Ovary (tissue), 9 donors: ENCODE measurements around the gene STX8. TPM values are rescaled to one million over a fixed set of nuclear protein-coding genes. Genes with fewer than 3 reads are reported as not detected.

Source experiments
- DNase-seq, 5 donors: peaks; one replicate each; pipeline ENCODE4 v3.0.0-alpha.2; 2019 to 2020
- H3K27ac ChIP-seq, 2 donors: fragments of 200-600 bp; one replicate each; pipeline versions ENCODE4 v1.5.1 to v1.8.0; 2019 to 2022
- H3K27me3 ChIP-seq: fragments of 200-600 bp; one replicate; pipeline ENCODE4 v1.8.0; 2022
- H3K36me3 ChIP-seq: fragments of 200-600 bp; sonication (generic); one replicate; pipeline ENCODE4 v1.5.1; 2019
- H3K4me1 ChIP-seq: one replicate; pipeline ENCODE4 v1.8.1; 2013; ENCODE audit warnings: mild to moderate bottlenecking, moderate library complexity; ENCODE audit not compliant: insufficient read depth
- H3K4me3 ChIP-seq: fragments of 200-600 bp; sonication (generic); one replicate; pipeline ENCODE4 v1.5.1; 2017
- H3K9me3 ChIP-seq, 2 donors: fragments of 200-600 bp in 1 of 2; sonication (generic) in 1 of 2; one replicate each; pipeline versions ENCODE4 v1.5.1 to v1.8.1; 2013 to 2019; ENCODE audit warnings: mild to moderate bottlenecking in 1 of 2, moderate library complexity in 1 of 2
- CTCF ChIP-seq, 3 donors: fragments of 450-650 bp in 2 of 3; fragments of 200-600 bp in 1 of 3; IDR thresholded peaks; one replicate each; pipeline versions ENCODE4 v1.5.1 to v1.8.0; 2016 to 2022; ENCODE audit warnings: antibody characterized with exemption in 3 of 3, mild to moderate bottlenecking in 1 of 3
- EP300 ChIP-seq: sonication (generic); formaldehyde crosslinking; IDR thresholded peaks from one replicate; pipeline ENCODE4 v1.6.1; 2017; ENCODE audit warnings: antibody characterized with exemption
- POLR2A ChIP-seq: fragments of 450-650 bp; IDR thresholded peaks from one replicate; pipeline ENCODE4 v1.6.1; 2017; ENCODE audit warnings: antibody characterized with exemption, mild to moderate bottlenecking, moderate library complexity
- WGBS, 3 donors: extraction: QIAGEN DNeasy Blood & Tissue Kit in 1 of 3; methylation state at CpG; one replicate each; pipeline versions ENCODE4 v1.1.5 to v1.1.7; 2013 to 2017; 5-methylcytosine and 5-hydroxymethylcytosine counted together
- intact Hi-C, 4 donors: fragments of 100-400 bp; cut with DNase I; formaldehyde crosslinking; loops; one replicate each; pipeline versions ENCODE4 v1.11.0 to v1.15.1; 2022 to 2023
- polyA plus RNA-seq, 2 donors: library from polyadenylated mRNA; stranded (reverse); fragments of 200-250 nt in 1 of 2; fragments of 350-450 nt in 1 of 2; fragmentation: Illumina TruSeq in 1 of 2; extraction: RNeasy Lipid Tissue Mini Kit (QIAGEN cat#74804) in 1 of 2; gene quantifications; one replicate each; pipeline ENCODE4 v1.2.3, GENCODE V29; 2013 to 2014
- total RNA-seq, 7 donors: library from RNA; depleted of rRNA in 2 of 7; stranded (reverse); fragments of >200 nt in 2 of 7; fragmentation: NEBNext Ultra II Directional in 3 of 7; extraction: Animal tissue kit (Norgen Biotek cat#: 25700) in 3 of 7; gene quantifications; one replicate each; pipeline versions ENCODE4 v1.1.0 to v1.2.4, GENCODE V29; 2016 to 2023
- donor health status: DM: no; HTN: no; CAD: no; lungs with moderate emphysema.
- donor health status: DM: no; HTN: no; CAD: no.
- donor health status: Bipolar disorder and iron deficiency.
- donor health status: DM: yes; HTN: yes; CAD: no.
- donor health status: DM: no; HTN: no; CAD: no.
- donor health status: DM: yes; HTN: yes; CAD: no.

The STX8 gene
- total and polyA plus RNA-seq, 9 donors, result 37.6 to 112 (median 53.8) TPM

GRCh38 chr17:9370467-9370866 is 205.2 kb downstream of the STX8 start:
- intact Hi-C loops, result no loop called here
- WGBS, 3 donors, result 90 to 93% (median 91%) methylated on average over 6 of the region's 6 CpGs

GRCh38 chr17:9368631-9369030 is 207.0 kb downstream of the STX8 start:
- peaks cover 2% of the 10 kb centered on the region for H3K4me1 ChIP-seq
- H3K4me3 ChIP-seq, result no peak overlapping the region
- DNase-seq, result no peak
- intact Hi-C loops, result no loop called here
- 84 to 96% (median 87%) methylated on average over 4 of the region's 4 CpGs for WGBS, 3 donors
- no peaks in the 10 kb centered on the region for H3K36me3 ChIP-seq
- no peaks in the 10 kb centered on the region for H3K9me3 ChIP-seq
- H3K27ac ChIP-seq, result no peak overlapping the region
- TF ChIP-seq CTCF (IDR thresholded peaks at IDR 0.05) (no peak), EP300 (no peak), POLR2A (no peak)
- H3K27me3 ChIP-seq, result no peaks in the 10 kb centered on the region

More at GRCh38 chr17:9370467-9370866, 205.2 kb downstream of the STX8 start:
- Histone ChIP-seq H3K36me3 (no peaks in the 10 kb centered on the region), H3K27ac (no peak overlapping the region), H3K27me3 (no peaks in the 10 kb centered on the region), H3K4me3 (no peak overlapping the region), H3K4me1 (peaks cover 2% of the 10 kb centered on the region), H3K9me3 (no peaks in the 10 kb centered on the region)
- no peak for TF ChIP-seq CTCF (IDR thresholded peaks at IDR 0.05)
- no peak for TF ChIP-seq POLR2A
- no peak for TF ChIP-seq EP300
- no peak for DNase-seq

- intact Hi-C loops, result no loop called here
- 28 to 42% (median 40%) methylated on average over 2 of the region's 2 CpGs for WGBS, 3 donors
- Histone ChIP-seq H3K27ac (no peak overlapping the region), H3K9me3 (no peaks in the 10 kb centered on the region), H3K4me3 (no peak overlapping the region), H3K4me1 (peaks cover 2% of the 10 kb centered on the region), H3K36me3 (no peaks in the 10 kb centered on the region), H3K27me3 (no peaks in the 10 kb centered on the region)
- TF ChIP-seq CTCF (IDR thresholded peaks at IDR 0.05) (no peak), POLR2A (no peak), EP300 (no peak)
- no peak for DNase-seq
Measured at GRCh38 chr17:9367156-9367555, 208.5 kb downstream of the STX8 start.

GRCh38 chr17:9364837-9365430 is 210.7 kb downstream of the STX8 start:
- Histone ChIP-seq H3K4me1 (peaks cover 4% of the 10 kb centered on the region), H3K27me3 (no peaks in the 10 kb centered on the region), H3K36me3 (no peaks in the 10 kb centered on the region), H3K27ac (no peak overlapping the region), H3K9me3 (no peaks in the 10 kb centered on the region), H3K4me3 (no peak overlapping the region)
- intact Hi-C loops, result no loop called here
- DNase-seq, result no peak
- no peak for TF ChIP-seq EP300
- WGBS, 3 donors, result 18 to 24% (median 23%) methylated on average over 3 of the region's 3 CpGs

- Histone ChIP-seq H3K36me3 (no peaks in the 10 kb centered on the region), H3K4me3 (no peak overlapping the region), H3K4me1 (peaks cover 4% of the 10 kb centered on the region), H3K27me3 (no peaks in the 10 kb centered on the region), H3K9me3 (no peaks in the 10 kb centered on the region), H3K27ac (no peak overlapping the region)
- intact Hi-C loops, result no loop called here
- TF ChIP-seq EP300 (no peak), CTCF (IDR thresholded peaks at IDR 0.05) (no peak), POLR2A (no peak)
- WGBS, 3 donors, result 88 to 93% (median 89%) methylated on average over 13 of the region's 13 CpGs
- DNase-seq, result no peak
Measured at GRCh38 chr17:9363440-9364350, 211.9 kb downstream of the STX8 start.
